ENCODE results near the gene NAT14.

- TF ChIP-seq, protein P1, sequence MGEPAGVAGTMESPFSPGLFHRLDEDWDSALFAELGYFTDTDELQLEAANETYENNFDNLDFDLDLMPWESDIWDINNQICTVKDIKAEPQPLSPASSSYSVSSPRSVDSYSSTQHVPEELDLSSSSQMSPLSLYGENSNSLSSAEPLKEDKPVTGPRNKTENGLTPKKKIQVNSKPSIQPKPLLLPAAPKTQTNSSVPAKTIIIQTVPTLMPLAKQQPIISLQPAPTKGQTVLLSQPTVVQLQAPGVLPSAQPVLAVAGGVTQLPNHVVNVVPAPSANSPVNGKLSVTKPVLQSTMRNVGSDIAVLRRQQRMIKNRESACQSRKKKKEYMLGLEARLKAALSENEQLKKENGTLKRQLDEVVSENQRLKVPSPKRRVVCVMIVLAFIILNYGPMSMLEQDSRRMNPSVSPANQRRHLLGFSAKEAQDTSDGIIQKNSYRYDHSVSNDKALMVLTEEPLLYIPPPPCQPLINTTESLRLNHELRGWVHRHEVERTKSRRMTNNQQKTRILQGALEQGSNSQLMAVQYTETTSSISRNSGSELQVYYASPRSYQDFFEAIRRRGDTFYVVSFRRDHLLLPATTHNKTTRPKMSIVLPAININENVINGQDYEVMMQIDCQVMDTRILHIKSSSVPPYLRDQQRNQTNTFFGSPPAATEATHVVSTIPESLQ (CRISPR knock-in tag; IDR thresholded peaks at IDR 0.05), result no peak
- TF ChIP-seq CREB1 (CRISPR knock-in tag; IDR thresholded peaks at IDR 0.05) (no peak), SP1 (CRISPR knock-in tag; conservative IDR thresholded peaks at IDR 0.05) (no peak), E2F1 (CRISPR knock-in tag; IDR thresholded peaks at IDR 0.05) (no peak), TEAD4 (CRISPR knock-in tag; IDR thresholded peaks at IDR 0.05) (no peak), TP53 (CRISPR knock-in tag; IDR thresholded peaks at IDR 0.05) (no peak), MLX (CRISPR knock-in tag; IDR thresholded peaks at IDR 0.05) (no peak), IRF1 (CRISPR knock-in tag; IDR thresholded peaks at IDR 0.05) (no peak), PREB (CRISPR knock-in tag; IDR thresholded peaks at IDR 0.05; ENCODE audit: borderline replicate concordance) (no peak), ARID4B (CRISPR knock-in tag; IDR thresholded peaks at IDR 0.05; ENCODE audit: borderline replicate concordance) (no peak), JAZF1 (CRISPR knock-in tag; IDR thresholded peaks at IDR 0.05) (no peak)
- TF ChIP-seq, protein P2, sequence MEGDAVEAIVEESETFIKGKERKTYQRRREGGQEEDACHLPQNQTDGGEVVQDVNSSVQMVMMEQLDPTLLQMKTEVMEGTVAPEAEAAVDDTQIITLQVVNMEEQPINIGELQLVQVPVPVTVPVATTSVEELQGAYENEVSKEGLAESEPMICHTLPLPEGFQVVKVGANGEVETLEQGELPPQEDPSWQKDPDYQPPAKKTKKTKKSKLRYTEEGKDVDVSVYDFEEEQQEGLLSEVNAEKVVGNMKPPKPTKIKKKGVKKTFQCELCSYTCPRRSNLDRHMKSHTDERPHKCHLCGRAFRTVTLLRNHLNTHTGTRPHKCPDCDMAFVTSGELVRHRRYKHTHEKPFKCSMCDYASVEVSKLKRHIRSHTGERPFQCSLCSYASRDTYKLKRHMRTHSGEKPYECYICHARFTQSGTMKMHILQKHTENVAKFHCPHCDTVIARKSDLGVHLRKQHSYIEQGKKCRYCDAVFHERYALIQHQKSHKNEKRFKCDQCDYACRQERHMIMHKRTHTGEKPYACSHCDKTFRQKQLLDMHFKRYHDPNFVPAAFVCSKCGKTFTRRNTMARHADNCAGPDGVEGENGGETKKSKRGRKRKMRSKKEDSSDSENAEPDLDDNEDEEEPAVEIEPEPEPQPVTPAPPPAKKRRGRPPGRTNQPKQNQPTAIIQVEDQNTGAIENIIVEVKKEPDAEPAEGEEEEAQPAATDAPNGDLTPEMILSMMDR (IDR thresholded peaks at IDR 0.05), result no peak
- TF ChIP-seq, protein P3, sequence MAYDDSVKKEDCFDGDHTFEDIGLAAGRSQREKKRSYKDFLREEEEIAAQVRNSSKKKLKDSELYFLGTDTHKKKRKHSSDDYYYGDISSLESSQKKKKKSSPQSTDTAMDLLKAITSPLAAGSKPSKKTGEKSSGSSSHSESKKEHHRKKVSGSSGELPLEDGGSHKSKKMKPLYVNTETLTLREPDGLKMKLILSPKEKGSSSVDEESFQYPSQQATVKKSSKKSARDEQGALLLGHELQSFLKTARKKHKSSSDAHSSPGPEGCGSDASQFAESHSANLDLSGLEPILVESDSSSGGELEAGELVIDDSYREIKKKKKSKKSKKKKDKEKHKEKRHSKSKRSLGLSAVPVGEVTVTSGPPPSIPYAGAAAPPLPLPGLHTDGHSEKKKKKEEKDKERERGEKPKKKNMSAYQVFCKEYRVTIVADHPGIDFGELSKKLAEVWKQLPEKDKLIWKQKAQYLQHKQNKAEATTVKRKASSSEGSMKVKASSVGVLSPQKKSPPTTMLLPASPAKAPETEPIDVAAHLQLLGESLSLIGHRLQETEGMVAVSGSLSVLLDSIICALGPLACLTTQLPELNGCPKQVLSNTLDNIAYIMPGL (CRISPR knock-in tag; IDR thresholded peaks at IDR 0.05), result no peak
- TF ChIP-seq, protein P4, sequence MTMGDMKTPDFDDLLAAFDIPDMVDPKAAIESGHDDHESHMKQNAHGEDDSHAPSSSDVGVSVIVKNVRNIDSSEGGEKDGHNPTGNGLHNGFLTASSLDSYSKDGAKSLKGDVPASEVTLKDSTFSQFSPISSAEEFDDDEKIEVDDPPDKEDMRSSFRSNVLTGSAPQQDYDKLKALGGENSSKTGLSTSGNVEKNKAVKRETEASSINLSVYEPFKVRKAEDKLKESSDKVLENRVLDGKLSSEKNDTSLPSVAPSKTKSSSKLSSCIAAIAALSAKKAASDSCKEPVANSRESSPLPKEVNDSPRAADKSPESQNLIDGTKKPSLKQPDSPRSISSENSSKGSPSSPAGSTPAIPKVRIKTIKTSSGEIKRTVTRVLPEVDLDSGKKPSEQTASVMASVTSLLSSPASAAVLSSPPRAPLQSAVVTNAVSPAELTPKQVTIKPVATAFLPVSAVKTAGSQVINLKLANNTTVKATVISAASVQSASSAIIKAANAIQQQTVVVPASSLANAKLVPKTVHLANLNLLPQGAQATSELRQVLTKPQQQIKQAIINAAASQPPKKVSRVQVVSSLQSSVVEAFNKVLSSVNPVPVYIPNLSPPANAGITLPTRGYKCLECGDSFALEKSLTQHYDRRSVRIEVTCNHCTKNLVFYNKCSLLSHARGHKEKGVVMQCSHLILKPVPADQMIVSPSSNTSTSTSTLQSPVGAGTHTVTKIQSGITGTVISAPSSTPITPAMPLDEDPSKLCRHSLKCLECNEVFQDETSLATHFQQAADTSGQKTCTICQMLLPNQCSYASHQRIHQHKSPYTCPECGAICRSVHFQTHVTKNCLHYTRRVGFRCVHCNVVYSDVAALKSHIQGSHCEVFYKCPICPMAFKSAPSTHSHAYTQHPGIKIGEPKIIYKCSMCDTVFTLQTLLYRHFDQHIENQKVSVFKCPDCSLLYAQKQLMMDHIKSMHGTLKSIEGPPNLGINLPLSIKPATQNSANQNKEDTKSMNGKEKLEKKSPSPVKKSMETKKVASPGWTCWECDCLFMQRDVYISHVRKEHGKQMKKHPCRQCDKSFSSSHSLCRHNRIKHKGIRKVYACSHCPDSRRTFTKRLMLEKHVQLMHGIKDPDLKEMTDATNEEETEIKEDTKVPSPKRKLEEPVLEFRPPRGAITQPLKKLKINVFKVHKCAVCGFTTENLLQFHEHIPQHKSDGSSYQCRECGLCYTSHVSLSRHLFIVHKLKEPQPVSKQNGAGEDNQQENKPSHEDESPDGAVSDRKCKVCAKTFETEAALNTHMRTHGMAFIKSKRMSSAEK (CRISPR knock-in tag; IDR thresholded peaks at IDR 0.05; ENCODE audit: borderline replicate concordance), result no peak
These were observed 24.9 kb upstream of the NAT14 start for GRCh38 chr19:55459950-55460657.
